Muscle of leg (tissue), 11 donors: Measurements from ENCODE around the gene DMBT1. TPM values are rescaled to one million over a fixed set of nuclear protein-coding genes. Genes with fewer than 3 reads are reported as not detected.

Experiments
- DNase-seq: peaks from one replicate; pipeline ENCODE4 v3.0.0; 2013
- H3K27ac ChIP-seq: one replicate; pipeline ENCODE4 v1.5.1; 2013; ENCODE audit warnings: mild to moderate bottlenecking, low read length, control low read depth
- H3K27me3 ChIP-seq: one replicate; pipeline ENCODE4 v1.6.1; 2013; ENCODE audit warnings: low read length; ENCODE audit not compliant: control insufficient read depth, insufficient read depth
- H3K36me3 ChIP-seq: one replicate; pipeline ENCODE4 v1.6.1; 2013; ENCODE audit warnings: low read length; ENCODE audit not compliant: control insufficient read depth, insufficient read depth
- H3K4me1 ChIP-seq: one replicate; pipeline ENCODE4 v1.6.1; 2013; ENCODE audit warnings: low read length; ENCODE audit not compliant: control insufficient read depth, insufficient read depth
- H3K4me3 ChIP-seq: one replicate; pipeline ENCODE4 v1.5.1; 2013; ENCODE audit warnings: low read length, control low read depth
- H3K9me3 ChIP-seq: replicated peaks from 2 replicates; pipeline ENCODE4 v1.6.1; 2013; ENCODE audit warnings: low read depth, low read length; ENCODE audit not compliant: control insufficient read depth
- WGBS: methylation state at CpG from one replicate; pipeline ENCODE4 v1.1.5; 2013; ENCODE audit warnings: missing lambda C conversion rate; ENCODE audit not compliant: insufficient coverage; 5-methylcytosine and 5-hydroxymethylcytosine counted together
- polyA plus RNA-seq, 8 donors: library from polyadenylated mRNA; unstranded; fragments of 120-200 nt; gene quantifications; one replicate each; pipeline versions ENCODE4 v1.2.1 to v1.2.3, GENCODE V29; 2013; ENCODE audit warnings: inconsistent platforms in 1 of 8, low replicate concordance in 1 of 8; ENCODE audit not compliant: insufficient read length in 8 of 8, insufficient read depth in 1 of 8
- total RNA-seq: library from RNA; stranded (reverse); fragments of 120-200 nt; gene quantifications from one replicate; pipeline ENCODE4 v1.2.4, GENCODE V29; 2013

Gene DMBT1
- total and polyA plus RNA-seq, 9 donors, result under 0.01 to 14.3 (median 0.40) TPM; not detected in 3

DNA sequence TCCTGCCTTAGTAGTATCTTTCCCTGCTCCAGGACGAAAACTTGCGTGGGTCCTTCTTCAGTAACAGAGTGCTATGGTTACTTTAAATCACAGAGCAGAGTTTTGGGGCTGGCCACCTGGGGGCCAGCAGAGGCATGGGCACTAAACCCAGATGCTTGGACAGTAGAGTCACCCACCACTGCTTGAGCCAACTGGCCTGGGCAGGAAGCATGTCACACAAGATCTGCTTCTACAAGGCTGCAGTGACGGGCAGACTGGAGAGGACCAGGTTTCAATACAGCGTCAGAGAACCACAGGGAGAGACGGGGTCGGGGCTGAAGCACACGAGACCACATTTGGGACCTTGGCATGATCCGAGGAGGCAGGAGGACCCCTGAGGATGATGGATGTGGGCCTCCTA lies 14.3 kb upstream of the DMBT1 start:
- Histone ChIP-seq H3K4me1 (no peaks in the 10 kb centered on the region), H3K27me3 (no peaks in the 10 kb centered on the region), H3K27ac (no peak overlapping the region), H3K36me3 (no peaks in the 10 kb centered on the region), H3K4me3 (no peak overlapping the region), H3K9me3 (no peaks in the 10 kb centered on the region)
- WGBS, result 81% methylated on average over 3 of the region's 8 CpGs
- no peak for DNase-seq

DNA sequence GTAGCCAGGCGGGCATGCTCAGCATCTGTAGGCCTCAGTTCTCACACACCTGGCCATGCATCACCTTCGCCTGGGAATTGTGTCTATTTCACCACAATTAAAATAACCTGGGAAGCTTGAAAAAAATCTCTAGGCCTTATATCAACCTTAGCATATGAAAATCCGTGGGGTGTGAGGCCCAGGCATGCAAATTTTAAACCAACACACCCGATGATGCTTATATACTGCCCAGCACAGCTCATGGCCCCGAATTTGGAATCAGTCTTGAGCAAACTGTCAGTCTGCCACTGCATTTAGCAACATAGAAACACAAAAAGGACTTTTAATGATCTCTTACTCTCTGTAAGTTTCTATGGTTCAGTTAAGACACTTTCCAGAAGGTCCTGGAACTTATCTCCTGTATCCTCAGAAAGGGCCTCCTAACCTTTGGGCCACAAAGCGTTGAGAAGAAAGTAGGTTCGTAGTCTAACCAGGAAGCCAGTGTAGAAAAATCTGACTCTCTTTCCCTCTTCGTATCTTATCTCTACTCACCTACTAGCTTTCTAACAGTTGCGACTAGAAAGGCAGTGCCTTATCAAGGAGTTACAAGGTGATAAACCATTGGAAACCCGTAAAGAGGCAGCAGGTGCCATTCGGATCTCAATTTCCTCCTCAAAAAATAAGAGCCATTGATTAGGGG lies 12.0 kb upstream of the DMBT1 start:
- DNase-seq, result no peak
- H3K4me1 ChIP-seq, result no peaks in the 10 kb centered on the region
- no peak overlapping the region for H3K27ac ChIP-seq
- H3K4me3 ChIP-seq, result no peak overlapping the region
- no peaks in the 10 kb centered on the region for H3K27me3 ChIP-seq
- H3K36me3 ChIP-seq, result no peaks in the 10 kb centered on the region
- 78% methylated on average over 5 of the region's 11 CpGs for WGBS
- H3K9me3 ChIP-seq, result no peaks in the 10 kb centered on the region

DNA sequence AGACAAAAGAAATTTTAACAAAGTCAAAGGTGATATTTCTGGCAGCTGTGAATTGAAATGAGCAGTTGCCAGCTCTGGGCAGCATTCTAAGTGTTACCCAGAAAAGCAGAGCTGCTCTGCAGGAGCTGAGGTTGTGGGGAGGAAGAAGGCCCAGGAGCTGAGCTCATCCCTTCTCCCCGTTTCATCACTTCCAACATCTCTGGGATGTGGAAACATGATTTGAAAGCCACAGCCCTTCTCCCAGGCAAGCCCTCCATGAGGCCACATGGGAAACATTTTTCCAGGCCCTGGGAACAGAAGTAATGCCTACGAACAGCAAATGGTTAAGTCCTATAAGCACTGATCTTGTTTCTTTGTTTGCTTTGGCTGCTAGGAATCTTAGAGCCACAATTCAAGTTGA lies 10.9 kb upstream of the DMBT1 start:
- no peaks in the 10 kb centered on the region for H3K27me3 ChIP-seq
- no peaks in the 10 kb centered on the region for H3K4me1 ChIP-seq
- H3K36me3 ChIP-seq, result no peaks in the 10 kb centered on the region
- H3K9me3 ChIP-seq, result no peaks in the 10 kb centered on the region
- no peak overlapping the region for H3K27ac ChIP-seq
- H3K4me3 ChIP-seq, result no peak overlapping the region
- WGBS, result 100% methylated on average over 1 of the region's 2 CpGs
- no peak for DNase-seq

DNA sequence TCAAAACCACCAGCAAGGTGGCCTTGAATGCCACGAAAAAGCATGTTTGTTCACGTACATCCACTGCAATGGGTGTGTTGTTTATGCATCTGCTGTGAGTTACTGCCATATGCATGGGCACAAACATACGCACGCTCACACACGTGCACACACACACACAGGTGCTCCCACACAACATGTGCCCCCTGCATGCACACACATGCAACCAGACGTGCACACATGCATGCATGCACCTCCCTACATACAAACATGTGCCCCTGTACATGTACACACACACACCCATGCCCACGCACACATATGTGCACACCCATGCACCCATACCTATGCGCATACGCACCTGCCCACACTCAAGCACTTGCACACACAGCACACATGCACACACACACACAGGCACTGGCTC lies 10.1 kb upstream of the DMBT1 start:
- no peak overlapping the region for H3K27ac ChIP-seq
- DNase-seq, result no peak
- H3K4me3 ChIP-seq, result no peak overlapping the region
- H3K27me3 ChIP-seq, result no peaks in the 10 kb centered on the region
- H3K9me3 ChIP-seq, result no peaks in the 10 kb centered on the region
- WGBS, result 78% methylated on average over 4 of the region's 9 CpGs
- no peaks in the 10 kb centered on the region for H3K36me3 ChIP-seq
- no peaks in the 10 kb centered on the region for H3K4me1 ChIP-seq

DNA sequence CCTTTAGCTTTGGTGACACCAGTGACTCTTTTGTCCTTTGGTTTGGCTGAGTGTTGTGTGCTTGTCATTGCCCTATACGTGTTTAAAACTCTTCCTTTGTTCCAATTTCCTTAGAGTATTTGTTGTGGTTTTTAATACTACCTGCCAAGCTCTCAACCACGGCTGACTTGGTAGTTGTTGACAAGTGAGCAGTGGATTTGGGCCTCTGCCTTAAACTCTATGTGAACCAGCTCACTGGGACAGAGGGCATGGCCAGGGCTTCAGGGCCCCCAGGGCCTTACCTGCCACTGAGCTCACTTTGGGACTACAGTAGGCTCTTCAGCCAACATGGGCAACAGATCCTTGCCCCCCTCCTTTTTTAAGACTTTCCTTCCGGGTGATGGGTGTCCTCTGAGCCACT lies 9.6 kb upstream of the DMBT1 start:
- Histone ChIP-seq H3K4me1 (no peaks in the 10 kb centered on the region), H3K9me3 (no peaks in the 10 kb centered on the region), H3K27ac (no peak overlapping the region), H3K36me3 (no peaks in the 10 kb centered on the region), H3K27me3 (no peaks in the 10 kb centered on the region), H3K4me3 (no peak overlapping the region)
- WGBS, result 44% methylated on average over 1 of the region's 3 CpGs
- no peak for DNase-seq

DNA sequence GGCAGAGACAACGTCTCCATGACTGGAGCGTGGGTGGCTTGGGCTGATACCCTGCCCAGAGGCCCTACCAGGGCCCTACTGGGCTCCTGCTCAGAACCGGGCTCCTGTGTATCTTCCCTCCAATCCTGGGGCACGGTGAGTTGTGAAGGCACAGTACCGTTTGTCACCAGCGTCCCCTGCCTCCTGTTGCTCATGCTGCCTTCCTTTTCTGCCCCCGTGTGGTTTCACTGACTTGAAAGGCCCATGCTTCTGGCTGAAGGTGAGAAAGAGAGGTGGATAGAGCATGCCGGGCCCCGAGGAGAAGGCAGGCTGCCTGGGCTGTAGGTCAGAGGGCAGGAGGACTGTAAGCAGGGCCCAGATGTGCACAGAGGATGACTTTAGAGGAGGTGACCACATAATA lies 9.1 kb upstream of the DMBT1 start:
- Histone ChIP-seq H3K4me3 (no peak overlapping the region), H3K9me3 (no peaks in the 10 kb centered on the region), H3K4me1 (no peaks in the 10 kb centered on the region), H3K36me3 (no peaks in the 10 kb centered on the region), H3K27ac (no peak overlapping the region), H3K27me3 (peaks cover 4% of the 10 kb centered on the region)
- DNase-seq, result no peak
- 76% methylated on average over 3 of the region's 9 CpGs for WGBS

DNA sequence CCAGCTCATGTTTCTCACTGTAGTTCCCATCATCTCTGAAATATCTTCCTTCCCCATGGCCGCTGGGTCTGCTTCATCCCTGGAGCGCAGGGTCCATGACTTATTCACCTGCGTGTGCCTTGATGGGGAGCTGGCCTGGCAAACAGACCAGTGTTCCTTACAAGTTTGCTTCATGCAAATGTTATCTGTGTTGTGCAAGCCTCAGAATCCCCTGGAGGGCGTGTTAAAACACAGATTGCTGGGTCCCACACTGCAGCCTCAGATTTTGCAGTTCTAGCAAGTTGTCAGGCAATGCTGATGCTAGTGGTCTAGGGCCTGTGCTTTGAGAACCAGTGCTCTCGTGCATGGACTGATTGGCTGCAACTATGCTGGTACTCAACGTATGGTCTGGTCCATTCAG lies 7.2 kb upstream of the DMBT1 start:
- Histone ChIP-seq H3K27me3 (peaks cover 13% of the 10 kb centered on the region), H3K4me1 (no peaks in the 10 kb centered on the region), H3K4me3 (no peak overlapping the region), H3K36me3 (no peaks in the 10 kb centered on the region), H3K27ac (no peak overlapping the region), H3K9me3 (no peaks in the 10 kb centered on the region)
- no peak for DNase-seq
- 72% methylated on average over 5 of the region's 6 CpGs for WGBS

DNA sequence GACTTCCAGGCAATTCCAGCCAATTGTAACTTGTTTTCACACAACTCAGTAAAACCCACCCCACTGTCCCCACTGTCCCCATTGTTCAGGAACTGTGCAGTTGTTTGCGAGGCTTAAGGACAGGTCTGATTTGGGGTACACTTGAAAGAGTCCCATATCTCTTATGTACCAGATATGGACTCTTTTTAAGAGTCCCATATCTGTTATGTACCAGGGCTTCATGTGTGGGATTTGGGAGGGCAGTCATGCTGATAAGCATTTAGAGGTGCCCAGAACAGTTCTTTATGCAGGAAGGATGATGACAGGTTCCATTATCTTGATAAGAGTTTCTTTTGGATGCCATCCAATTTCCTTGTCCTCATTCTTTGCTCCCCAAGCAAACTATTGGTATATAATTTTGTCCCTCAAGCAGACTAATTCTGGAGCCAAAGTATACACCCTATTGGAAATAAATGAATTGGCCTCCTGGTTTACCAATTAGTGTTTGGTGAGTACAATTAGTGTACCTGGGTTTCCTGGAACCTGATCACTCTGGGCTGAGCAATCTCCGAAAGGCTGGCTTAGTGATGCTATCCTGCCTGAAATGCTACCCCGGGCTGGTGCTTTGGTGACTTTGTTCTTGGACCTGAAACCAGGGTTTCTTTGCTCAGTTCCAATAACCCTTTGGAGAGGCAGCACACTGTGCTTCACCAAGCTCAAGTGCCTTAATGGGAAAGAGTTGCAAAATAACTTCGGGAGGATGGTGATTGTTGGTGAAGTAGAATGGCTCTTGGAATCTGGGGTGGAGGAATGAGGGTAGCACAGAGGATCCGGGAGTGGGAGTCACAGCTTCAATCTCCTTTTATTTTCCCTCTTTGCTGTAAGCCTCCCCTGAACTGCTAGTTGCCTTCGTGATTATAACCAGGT lies 6.2 kb upstream of the DMBT1 start:
- DNase-seq, result no peak
- Histone ChIP-seq H3K4me1 (no peaks in the 10 kb centered on the region), H3K27ac (no peak overlapping the region), H3K27me3 (peaks cover 15% of the 10 kb centered on the region), H3K9me3 (no peaks in the 10 kb centered on the region), H3K4me3 (no peak overlapping the region), H3K36me3 (no peaks in the 10 kb centered on the region)
- WGBS, result 93% methylated on average over 2 of the region's 6 CpGs

DNA sequence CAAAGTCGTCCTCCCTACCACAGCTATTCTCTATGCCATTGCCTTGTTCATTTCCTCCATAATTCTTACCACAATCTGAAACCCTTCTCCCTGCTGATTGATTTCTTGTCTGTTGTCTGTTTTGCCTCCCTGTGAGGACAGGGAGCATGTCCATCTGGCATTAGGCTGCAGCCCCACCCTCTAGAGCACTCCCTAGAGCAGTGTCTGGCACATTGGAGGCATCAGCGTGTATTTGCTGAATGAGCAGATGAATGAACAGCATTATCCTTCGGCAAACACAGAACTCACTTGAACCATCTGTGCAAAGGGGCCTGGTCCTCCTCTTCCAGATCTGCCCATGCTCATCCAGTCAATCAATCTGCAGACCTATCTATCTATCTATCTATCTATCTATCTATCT lies 5.1 kb upstream of the DMBT1 start:
- Histone ChIP-seq H3K4me3 (no peak overlapping the region), H3K4me1 (no peaks in the 10 kb centered on the region), H3K9me3 (no peaks in the 10 kb centered on the region), H3K27me3 (peaks cover 21% of the 10 kb centered on the region), H3K27ac (no peak overlapping the region), H3K36me3 (no peaks in the 10 kb centered on the region)
- WGBS, result no CpG with 5 or more reads among the region's 3 CpGs
- no peak for DNase-seq

DNA sequence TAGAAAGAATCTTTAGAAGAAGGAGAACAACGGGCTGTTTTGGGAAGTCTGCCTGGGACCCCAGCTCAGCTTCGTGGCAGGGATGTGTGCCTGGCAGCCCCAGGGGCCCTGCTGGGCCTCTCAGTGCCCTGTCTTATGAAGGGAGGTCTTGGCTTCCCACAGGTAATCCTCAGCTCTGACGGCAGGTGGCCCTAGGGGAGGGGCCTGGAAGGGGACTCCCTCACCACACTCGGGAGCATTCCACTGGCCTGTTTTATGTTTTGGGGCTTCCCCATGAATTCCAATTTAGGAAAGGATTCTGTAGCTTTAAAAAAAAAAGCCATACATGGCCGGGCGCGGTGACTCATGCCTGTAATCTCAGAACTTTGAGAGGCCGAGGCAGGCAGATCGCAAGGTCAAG lies 3.0 kb upstream of the DMBT1 start:
- H3K27me3 ChIP-seq, result peaks cover 21% of the 10 kb centered on the region
- no peaks in the 10 kb centered on the region for H3K9me3 ChIP-seq
- DNase-seq, result no peak
- WGBS, result 31% methylated on average over 7 of the region's 9 CpGs
- H3K4me1 ChIP-seq, result no peaks in the 10 kb centered on the region
- H3K36me3 ChIP-seq, result no peaks in the 10 kb centered on the region
- no peak overlapping the region for H3K27ac ChIP-seq
- no peak overlapping the region for H3K4me3 ChIP-seq
